Dedifferentiated amniotic fluid mesenchymal stem cell (primary cell): ENCODE results near the gene IDNK.

Experiments
- DNase-seq: peaks from one replicate; pipeline ENCODE4 v3.0.0-alpha.2; 2016; ENCODE audit errors: extremely low spot score

Gene IDNK

GRCh38 chr9:83691492-83691891 is 68.5 kb downstream of the IDNK start:
- DNase-seq, result no peak
